HG03432 (cell line): ENCODE results near the gene CHAT.
"Not testable (repeated sequence)": the region's sequence is repeated elsewhere in the genome, so short reads cannot be mapped to it uniquely, and the experiment has no call there.

Source experiments
- ATAC-seq: cut with Tn5 transposase; IDR thresholded peaks from one replicate; pipeline ENCODE4 v1.9.1; 2021; ENCODE audit warnings: mild to moderate bottlenecking, moderate library complexity; ENCODE audit not compliant: unreplicated experiment

Gene CHAT

DNA sequence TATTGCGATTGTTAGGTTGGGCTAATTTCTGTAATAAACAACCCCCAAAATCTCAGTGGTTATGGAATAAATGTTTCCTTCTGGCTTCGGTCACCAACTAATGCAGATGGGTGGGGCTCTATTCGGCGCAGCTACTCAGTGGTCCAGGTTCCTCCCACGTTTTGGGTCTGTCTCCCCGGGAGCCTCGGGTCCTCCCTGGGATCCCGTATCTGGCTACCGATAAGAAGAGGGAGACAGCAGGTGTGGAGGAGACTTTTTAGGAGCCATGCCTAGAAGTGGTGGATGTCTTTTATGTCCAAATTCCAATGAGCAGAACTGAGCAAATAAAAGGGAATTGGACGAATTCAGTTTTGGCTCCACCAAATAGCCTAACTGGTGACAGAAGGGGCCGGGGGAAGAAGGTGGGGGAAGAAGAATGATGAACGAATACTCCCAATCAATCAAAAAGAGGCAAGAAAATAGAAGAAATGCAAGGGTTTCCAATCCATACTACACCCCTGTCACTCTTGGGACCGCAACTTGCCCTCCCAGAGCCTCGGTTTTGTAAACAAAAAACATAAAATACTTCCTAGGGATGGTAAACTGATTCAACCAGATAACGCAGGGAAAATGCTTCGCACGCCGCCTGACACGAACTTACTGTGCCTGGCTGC is 65.1 kb downstream of the CHAT start:
- no peak for ATAC-seq

DNA sequence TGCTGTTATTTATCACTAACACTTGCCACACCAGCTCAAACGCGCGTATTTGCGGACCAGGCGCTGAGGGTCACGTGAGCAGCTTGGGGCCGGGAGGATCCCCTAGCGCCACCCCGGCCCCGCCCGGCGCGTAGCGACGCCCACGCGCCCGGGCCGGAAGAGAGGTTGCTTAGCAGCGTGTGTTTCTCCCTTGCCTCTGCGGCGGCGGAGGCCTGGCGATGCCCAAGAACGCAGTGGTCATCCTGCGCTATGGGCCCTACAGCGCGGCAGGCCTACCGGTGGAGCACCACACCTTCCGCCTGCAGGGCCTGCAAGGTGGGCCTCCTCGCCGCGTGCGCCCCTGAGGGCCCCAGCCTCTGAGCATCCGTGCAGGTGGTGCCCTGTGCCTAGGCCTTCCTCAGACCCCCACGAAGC is 65.7 kb downstream of the CHAT start, which contains the start of gene C10orf53:
C10orf53 (plus strand) TSS at position 172 of the 414 bp plus-strand sequence; CDS start at position 219, 47 bp downstream.
- peak; percentile 68 for ATAC-seq

GRCh38 chr10:49682449-49682848 is 68.6 kb downstream of the CHAT start:
- ATAC-seq, result not testable (repeated sequence)

DNA sequence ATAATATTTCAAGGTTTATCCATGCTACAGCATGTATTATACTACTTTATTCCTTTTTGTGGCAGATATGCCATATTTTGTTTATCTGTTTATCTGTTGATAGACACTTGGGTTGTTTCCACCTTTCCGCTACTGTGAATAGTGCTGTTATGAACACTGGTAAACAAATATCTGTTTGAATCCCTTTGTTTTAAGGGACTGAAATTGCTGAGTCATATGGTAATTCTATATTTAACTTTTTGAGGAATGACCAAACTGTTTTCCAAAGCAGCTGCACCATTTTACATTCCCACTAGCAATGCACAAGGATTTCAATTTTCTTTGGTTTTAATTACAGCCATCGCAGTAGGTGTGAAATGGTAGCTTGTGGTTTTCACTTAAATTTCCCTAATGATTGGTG is 69.0 kb downstream of the CHAT start:
- ATAC-seq, result no peak

DNA sequence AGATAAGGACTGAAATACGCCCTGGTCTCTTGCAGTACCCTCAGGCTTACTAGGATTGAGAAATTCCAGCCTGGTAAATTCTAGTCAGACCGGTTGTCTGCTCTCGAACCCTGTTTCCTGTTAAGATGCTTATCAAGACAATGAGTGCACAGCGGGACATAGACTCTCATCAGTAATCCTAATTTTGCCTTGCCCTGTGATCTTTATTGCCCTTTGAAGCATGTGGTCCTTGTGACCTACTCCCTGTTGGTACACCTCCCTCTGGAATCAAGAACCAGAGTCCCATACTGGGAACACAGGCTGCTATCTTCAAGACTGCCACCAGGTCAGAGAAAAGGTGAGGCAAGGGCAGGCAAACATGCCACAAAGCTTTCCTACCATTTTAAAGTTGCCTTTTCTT is 72.8 kb downstream of the CHAT start:
- ATAC-seq, result no peak

DNA sequence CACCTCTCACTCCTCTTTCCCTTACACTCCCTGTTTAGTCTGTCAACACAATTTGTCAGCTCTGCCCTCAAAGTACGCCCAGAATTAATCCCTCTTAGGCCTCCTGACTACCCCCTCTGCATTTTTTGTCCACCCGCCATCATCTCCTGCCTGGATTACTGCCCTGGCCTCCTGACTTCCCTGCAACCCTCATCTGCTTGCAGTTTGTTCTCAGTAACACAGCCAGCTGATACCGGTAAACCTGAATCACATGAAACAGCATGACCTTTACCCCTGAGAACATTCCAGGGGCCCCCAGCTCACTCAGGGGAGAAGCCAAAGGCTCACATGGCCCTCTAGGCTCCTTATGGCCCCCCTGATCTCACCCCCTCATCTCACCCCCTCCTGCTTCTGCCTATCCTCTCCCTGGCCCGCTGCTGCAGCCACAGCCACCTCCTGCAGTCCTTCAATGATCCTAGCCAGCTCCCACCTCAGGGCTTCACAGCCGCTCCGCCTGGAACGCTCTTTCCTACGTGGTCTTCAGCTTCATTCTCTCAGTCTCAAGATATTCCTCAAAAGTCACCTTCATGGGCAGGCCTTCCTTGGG is 74.5 kb downstream of the CHAT start:
- no peak for ATAC-seq

DNA sequence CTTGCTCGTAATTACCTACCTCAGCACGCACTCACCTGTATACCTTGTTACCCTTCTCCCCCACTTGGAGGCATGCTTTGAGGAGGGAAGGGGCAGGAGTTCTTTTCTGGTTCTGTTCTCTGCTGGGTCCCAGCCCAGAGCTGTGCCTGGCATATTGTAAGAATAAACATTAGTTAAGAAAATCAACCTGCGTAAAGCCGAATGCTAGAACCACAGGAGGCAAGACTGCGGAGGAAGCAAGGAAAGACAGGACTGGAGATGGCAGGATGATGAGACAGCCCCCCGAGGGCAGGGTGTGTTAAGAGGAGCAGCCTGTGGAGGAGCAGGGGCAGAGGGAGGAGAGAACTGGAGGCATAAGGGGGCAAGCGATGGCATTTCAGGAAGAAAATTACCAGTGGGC is 75.1 kb downstream of the CHAT start:
- no peak for ATAC-seq

GRCh38 chr10:49689882-49690510 is 76.2 kb downstream of the CHAT start:
- no peak for ATAC-seq

GRCh38 chr10:49690698-49691356 is 77.0 kb downstream of the CHAT start:
- no peak for ATAC-seq

DNA sequence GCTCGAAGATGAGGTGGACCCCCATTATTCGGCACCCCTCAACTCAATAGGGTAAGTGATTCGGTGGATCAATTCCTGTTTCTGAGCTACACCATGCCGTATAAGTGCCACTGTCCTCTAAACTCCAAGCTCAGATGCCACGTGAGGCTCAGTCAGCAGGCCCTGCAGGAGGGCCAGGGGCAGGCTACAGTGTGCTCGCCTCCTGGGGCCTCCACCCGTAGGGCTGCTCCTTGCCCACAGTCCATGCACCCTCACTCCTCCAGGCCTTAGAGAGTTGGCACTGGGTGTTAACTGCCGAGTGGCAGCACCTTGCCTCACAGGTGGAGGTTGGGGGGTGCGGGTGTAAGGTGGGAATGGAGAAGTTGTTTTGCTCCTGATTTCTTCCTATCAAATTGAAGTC is 77.8 kb downstream of the CHAT start:
- ATAC-seq, result no peak

DNA sequence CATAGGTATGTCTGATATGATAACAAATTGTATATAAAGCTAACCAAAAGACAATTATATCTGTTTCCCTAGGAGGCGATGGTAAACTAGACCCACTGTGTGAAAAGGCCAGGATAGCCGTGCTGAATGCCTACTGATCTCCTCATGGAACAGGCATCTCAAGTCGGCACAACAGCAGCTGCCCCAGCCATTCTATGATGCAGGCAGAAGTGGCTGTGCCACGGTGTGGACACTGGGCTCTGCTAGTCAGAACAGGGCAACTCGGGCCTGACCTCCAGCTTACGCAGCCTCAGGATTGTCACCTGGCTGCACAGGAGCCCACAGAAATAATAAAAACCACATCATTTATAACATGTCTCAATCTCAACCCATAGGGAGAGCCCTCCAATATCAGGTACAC is 80.6 kb downstream of the CHAT start:
- no peak for ATAC-seq

- no peak for ATAC-seq
Measured at GRCh38 chr10:49696311-49696710, 82.5 kb downstream of the CHAT start.

DNA sequence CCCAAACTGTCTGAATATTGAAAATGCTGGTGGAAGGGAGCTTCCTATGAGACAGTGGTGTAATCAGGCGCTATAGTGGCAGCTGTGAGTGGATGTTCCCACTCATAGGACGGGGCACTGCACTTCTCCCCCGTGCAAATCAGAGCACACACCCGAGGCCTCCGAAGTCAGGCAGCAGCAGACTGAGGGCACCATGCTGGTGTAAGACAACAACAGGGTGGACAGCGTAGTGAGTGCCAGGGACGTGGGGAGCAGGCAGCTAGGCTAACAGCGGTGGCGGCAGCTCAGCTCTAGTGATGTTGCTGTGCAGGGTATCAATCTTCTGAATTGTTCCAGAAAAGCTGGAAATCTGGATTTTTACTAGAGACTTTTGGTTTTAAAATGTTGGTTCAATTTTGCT is 84.8 kb downstream of the CHAT start:
- no peak for ATAC-seq

DNA sequence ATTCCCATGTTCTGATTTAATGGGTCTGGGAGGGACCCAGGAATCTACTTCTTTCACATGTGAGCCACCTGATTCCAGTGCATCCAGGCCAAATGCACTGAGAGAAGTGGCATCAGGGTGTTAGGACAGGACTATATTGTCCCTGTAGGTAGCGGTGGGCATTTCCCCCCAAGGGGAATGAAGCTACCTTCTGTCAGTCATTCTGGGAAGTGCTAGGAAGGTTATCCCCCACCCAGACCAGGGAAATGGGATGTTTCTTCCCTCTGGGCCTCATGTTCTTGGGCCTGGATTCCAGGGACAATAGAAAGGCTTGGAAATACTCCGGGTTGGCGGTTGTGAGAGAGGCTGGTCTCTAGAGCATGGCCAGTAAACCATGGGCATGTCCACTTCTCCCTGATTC is 86.4 kb downstream of the CHAT start:
- no peak for ATAC-seq

DNA sequence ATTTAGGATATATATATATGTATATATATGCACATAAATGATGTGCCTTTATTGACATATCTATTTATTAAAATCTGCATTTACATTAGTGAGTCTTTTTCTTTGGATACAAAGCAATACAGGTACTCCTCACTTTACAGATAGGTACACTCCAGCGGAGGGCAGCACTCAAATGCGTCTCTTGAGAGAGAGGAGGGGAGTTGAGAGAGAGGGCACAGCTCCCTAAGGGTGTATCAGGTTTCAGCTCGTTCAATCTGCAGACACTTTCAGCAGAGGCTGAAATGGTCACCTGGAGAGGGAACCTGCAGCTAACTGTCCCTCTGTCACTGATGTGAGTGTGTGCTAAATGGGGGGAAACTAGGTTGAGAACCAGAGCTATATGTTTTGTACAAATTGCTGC is 87.2 kb downstream of the CHAT start:
- no peak for ATAC-seq

GRCh38 chr10:49707585-49707984 is 93.7 kb downstream of the CHAT start:
- no peak for ATAC-seq

DNA sequence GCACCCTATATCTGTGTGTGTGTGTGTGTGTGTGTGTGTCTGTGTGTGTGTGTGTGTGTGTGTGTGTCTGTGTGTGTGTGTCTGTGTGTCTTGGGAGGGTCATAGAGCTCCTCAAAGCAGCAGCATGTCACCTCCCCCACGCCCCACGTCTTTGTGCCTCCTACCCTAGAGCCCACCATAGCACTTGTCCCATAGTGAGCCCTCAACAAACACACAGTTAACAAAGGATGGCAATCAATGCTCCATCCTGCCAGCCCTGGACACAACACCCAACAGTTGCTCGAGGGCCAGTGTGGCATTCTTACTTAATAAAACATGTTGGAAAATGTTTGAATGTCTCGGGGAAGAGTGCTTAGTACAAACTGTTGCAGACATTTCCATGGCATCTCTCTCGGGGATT is 96.1 kb downstream of the CHAT start:
- no peak for ATAC-seq

GRCh38 chr10:49710966-49711365 is 97.1 kb downstream of the CHAT start:
- no peak for ATAC-seq

DNA sequence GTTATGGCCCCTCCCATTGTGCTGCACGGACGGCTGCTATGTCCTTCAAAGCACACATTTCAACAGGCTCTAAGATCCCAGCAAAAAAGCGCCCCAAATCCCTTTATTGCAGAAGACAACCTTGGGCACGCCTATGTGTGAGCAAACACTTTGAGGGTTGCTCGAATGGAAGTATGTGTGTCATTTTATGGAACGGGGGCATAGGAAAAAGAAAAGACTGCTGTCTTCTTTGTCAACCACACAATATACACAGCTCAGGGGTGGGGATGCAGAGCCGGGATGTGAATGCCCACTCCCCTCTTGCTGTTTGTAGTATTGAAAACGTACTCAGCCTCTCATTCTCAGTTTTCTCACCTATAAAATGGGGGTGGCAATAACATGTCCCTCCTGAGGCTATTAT is 97.6 kb downstream of the CHAT start:
- no peak for ATAC-seq

- ATAC-seq, result no peak
Measured at GRCh38 chr10:49713266-49713665, 99.4 kb downstream of the CHAT start.
